ENCODE measurements around the gene RSRC1. TPM values are rescaled to one million over a fixed set of nuclear protein-coding genes. Genes with fewer than 3 reads are reported as not detected.

Gene RSRC1
- polyA plus RNA-seq, 1 experiment, result 2.7 TPM

- ChIA-PET POLR2A (no interaction called here), CTCF (interaction anchor here (1.3 kb wide), 1 partner anchor 10 kb away, joined by 4 read pairs; no protein-coding TSS in a partner anchor)
- no peak for TF ChIP-seq CTCF (IDR thresholded peaks at IDR 0.05; ENCODE audit: insufficient read depth, low read depth, low read length)
- no peaks in the 10 kb centered on the region for H3K36me3 ChIP-seq (ENCODE audit: control insufficient read depth, insufficient read depth, low read length)
- no peaks in the 10 kb centered on the region for H3K27me3 ChIP-seq (ENCODE audit: control insufficient read depth, insufficient read depth, low read length)
- H3K4me3 ChIP-seq (ENCODE audit: low read depth, low read length), result no peak overlapping the region
- no peak for DNase-seq (ENCODE audit: low read depth)
Observed at GRCh38 chr3:158552124-158552523, 442.2 kb downstream of the RSRC1 start.

DNA sequence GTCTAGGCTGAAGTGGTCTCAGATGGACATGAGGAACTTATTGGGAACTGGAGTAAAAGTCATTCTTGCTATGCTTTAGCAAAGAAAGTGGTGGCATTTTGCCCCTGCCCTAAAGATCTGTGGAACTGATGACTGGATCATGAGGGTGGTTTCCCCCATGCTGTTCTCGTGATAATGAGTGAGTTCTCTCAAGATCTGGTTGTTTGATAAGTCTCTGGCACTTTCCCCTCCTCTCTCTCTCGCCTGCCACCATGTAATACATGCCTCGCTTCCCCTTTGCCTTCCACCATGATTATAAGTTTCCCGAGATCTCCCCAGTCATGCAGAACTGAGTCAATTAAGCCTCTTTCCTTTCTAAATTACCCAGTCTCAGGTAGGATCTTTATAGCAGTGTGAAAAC, 449.6 kb downstream of the RSRC1 start:
- DNase-seq (ENCODE audit: low read depth), result no peak
- H3K36me3 ChIP-seq (ENCODE audit: control insufficient read depth, insufficient read depth, low read length), result no peaks in the 10 kb centered on the region
- no peak for TF ChIP-seq CTCF (IDR thresholded peaks at IDR 0.05; ENCODE audit: insufficient read depth, low read depth, low read length)
- H3K27me3 ChIP-seq (ENCODE audit: control insufficient read depth, insufficient read depth, low read length), result no peaks in the 10 kb centered on the region
- H3K4me3 ChIP-seq (ENCODE audit: low read depth, low read length), result no peak overlapping the region
- ChIA-PET POLR2A (no interaction called here), CTCF (interaction anchor here (0.6 to 2.8 kb wide), 2 partner anchors 11 to 19 kb away, joined by 4 to 9 read pairs; partner anchors contain the start of gene MLF1)

GRCh38 chr3:158560979-158561378, 451.1 kb downstream of the RSRC1 start:
- no peak for TF ChIP-seq CTCF (IDR thresholded peaks at IDR 0.05; ENCODE audit: insufficient read depth, low read depth, low read length)
- ChIA-PET POLR2A (no interaction called here), CTCF (interaction anchor here (2.8 kb wide), 1 partner anchor 9 kb away, joined by 9 read pairs; the partner anchor contains the start of gene MLF1)
- no peak for DNase-seq (ENCODE audit: low read depth)
- no peaks in the 10 kb centered on the region for H3K27me3 ChIP-seq (ENCODE audit: control insufficient read depth, insufficient read depth, low read length)
- no peaks in the 10 kb centered on the region for H3K36me3 ChIP-seq (ENCODE audit: control insufficient read depth, insufficient read depth, low read length)
- no peak overlapping the region for H3K4me3 ChIP-seq (ENCODE audit: low read depth, low read length)

GRCh38 chr3:158562674-158563073, 452.8 kb downstream of the RSRC1 start:
- ChIA-PET POLR2A (no interaction called here), CTCF (interaction anchor here (0.6 to 1.4 kb wide), 3 partner anchors 16 to 229 kb away, joined by 3 to 5 read pairs (median 4); no protein-coding TSS in a partner anchor)
- no peak for DNase-seq (ENCODE audit: low read depth)
- Histone ChIP-seq H3K36me3 (ENCODE audit: control insufficient read depth, insufficient read depth, low read length) (no peaks in the 10 kb centered on the region), H3K27me3 (ENCODE audit: control insufficient read depth, insufficient read depth, low read length) (no peaks in the 10 kb centered on the region), H3K4me3 (ENCODE audit: low read depth, low read length) (no peak overlapping the region)
- no peak for TF ChIP-seq CTCF (IDR thresholded peaks at IDR 0.05; ENCODE audit: insufficient read depth, low read depth, low read length)

GRCh38 chr3:158563076-158563475, 453.2 kb downstream of the RSRC1 start:
- TF ChIP-seq CTCF (IDR thresholded peaks at IDR 0.05; ENCODE audit: insufficient read depth, low read depth, low read length), result no peak
- H3K27me3 ChIP-seq (ENCODE audit: control insufficient read depth, insufficient read depth, low read length), result no peaks in the 10 kb centered on the region
- H3K4me3 ChIP-seq (ENCODE audit: low read depth, low read length), result no peak overlapping the region
- no peaks in the 10 kb centered on the region for H3K36me3 ChIP-seq (ENCODE audit: control insufficient read depth, insufficient read depth, low read length)
- CTCF ChIA-PET, result interaction anchor here (0.6 to 1.4 kb wide), 2 partner anchors 16 to 229 kb away, joined by 3 to 4 read pairs; no protein-coding TSS in a partner anchor
- POLR2A ChIA-PET, result no interaction called here
- no peak for DNase-seq (ENCODE audit: low read depth)
